KMS-11 (cell line): ENCODE results near the gene MSGN1.

Source experiments
- H2AFZ ChIP-seq: fragments of 200-600 bp; sonication (generic); 2 replicates; pipeline ENCODE4 v1.6.1; 2016; ENCODE audit warnings: antibody characterized with exemption, mixed run types, low read depth
- H3K27ac ChIP-seq: fragments of 200-600 bp; sonication (generic); 2 replicates; pipeline ENCODE4 v1.6.1; 2016; ENCODE audit warnings: mild to moderate bottlenecking, mixed run types
- H3K27me3 ChIP-seq: fragments of 200-600 bp; sonication (generic); 2 replicates; pipeline ENCODE4 v1.6.1; 2017; ENCODE audit warnings: mild to moderate bottlenecking, low read depth, mixed run types, moderate library complexity; ENCODE audit not compliant: insufficient read depth
- H3K36me3 ChIP-seq: fragments of 200-600 bp; sonication (generic); 2 replicates; pipeline ENCODE4 v1.6.1; 2017; ENCODE audit warnings: mild to moderate bottlenecking, mixed run types; ENCODE audit not compliant: insufficient read depth
- H3K4me1 ChIP-seq: fragments of 200-600 bp; sonication (generic); 2 replicates; pipeline ENCODE4 v1.6.1; 2016; ENCODE audit warnings: mild to moderate bottlenecking, low read depth, mixed run types; ENCODE audit not compliant: poor library complexity, severe bottlenecking
- H3K4me2 ChIP-seq: fragments of 200-600 bp; sonication (generic); 2 replicates; pipeline ENCODE4 v1.7.0; 2016; ENCODE audit warnings: mild to moderate bottlenecking, mixed run types
- H3K4me3 ChIP-seq: fragments of 200-600 bp; sonication (generic); IDR thresholded peaks from 2 replicates; pipeline ENCODE4 v1.6.1; 2017; ENCODE audit warnings: low read depth, low read length, mixed read lengths; ENCODE audit not compliant: insufficient read depth
- H3K79me2 ChIP-seq: fragments of 200-600 bp; sonication (generic); 2 replicates; pipeline ENCODE4 v1.6.1; 2016; ENCODE audit warnings: low read depth, mixed run types; ENCODE audit not compliant: insufficient read depth
- H3K9ac ChIP-seq: fragments of 200-600 bp; sonication (generic); 2 replicates; pipeline ENCODE4 v1.6.1; 2016; ENCODE audit warnings: mild to moderate bottlenecking, mixed run types
- H4K20me1 ChIP-seq: fragments of 200-600 bp; sonication (generic); 2 replicates; pipeline ENCODE4 v1.6.1; 2016; ENCODE audit warnings: mild to moderate bottlenecking, mixed run types; ENCODE audit not compliant: insufficient read depth
- CTCF ChIP-seq: fragments of 200-600 bp; sonication (generic); conservative IDR thresholded peaks from 2 replicates; pipeline ENCODE4 v1.6.1; 2017; ENCODE audit warnings: low read depth, mild to moderate bottlenecking, antibody characterized with exemption, low read length, moderate library complexity, mixed read lengths

MSGN1 gene

DNA sequence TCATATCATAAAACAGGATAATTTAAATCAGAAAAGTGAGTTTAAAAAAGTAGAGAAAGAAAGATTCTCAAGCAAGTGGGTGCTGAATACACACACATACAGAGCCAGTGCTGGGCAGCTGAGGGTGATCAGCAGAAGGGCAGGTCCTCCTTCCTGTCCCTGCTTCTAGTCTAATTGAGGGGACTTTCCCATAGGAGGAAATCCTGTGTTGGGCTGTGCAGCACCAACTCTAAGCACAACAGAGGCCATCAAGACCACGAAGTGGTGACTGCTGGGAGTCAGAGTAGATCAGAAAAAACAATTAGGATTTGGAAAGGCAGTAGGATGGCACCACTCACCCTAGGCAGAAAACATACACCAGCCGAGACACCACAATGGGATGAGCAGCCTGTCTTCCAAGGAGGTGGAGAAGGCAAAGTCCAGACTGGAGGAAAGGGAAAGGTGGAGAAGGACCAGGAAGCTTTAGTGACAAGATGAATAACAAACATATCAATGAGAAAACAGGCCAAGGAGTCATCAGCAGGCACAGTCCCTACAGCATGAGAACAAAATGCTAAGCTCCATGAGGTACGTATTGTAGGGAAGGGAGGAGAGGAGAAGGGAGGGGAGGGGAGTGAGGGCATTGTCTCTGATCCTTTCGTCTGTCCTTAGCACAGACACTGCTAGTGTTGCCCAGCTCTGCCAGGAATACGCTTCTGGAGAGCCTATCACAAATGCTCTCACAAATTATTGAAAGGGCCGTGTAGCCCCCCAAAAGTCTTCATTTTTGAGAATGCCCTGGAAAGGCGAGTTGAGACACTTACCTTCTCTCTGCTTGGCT is 16.7 kb upstream of the MSGN1 start:
- Histone ChIP-seq H4K20me1 (no peaks in the 10 kb centered on the region), H3K9ac (no peak overlapping the region), H2AFZ (no peak overlapping the region), H3K27me3 (peaks cover 3% of the 10 kb centered on the region; the same call in 1 of the 2 replicates), H3K4me3 (no peak overlapping the region), H3K79me2 (no peaks in the 10 kb centered on the region), H3K27ac (no peak overlapping the region), H3K4me1 (no peaks in the 10 kb centered on the region), H3K36me3 (no peaks in the 10 kb centered on the region), H3K4me2 (no peak overlapping the region)
- no peak for TF ChIP-seq CTCF

DNA sequence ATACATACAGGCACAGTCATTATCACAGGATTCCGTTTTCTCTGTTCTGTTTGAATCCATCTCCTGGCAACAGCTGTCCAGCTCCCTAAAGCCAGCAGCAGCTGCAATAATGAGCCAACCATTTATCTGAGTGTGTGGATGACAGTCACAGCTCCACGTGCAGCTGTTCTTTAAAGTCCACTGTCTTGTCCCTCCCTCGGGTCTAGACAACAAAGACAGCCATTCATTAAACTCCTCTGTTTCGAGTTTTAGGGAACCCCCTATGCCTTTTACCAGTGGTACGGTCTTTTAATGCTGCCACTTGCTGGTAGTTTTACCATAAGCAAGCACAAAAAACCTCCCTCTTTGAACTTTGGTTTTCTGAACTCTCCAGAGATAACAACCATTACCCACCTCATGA is 16.0 kb upstream of the MSGN1 start:
- H2AFZ ChIP-seq, result no peak overlapping the region
- no peak overlapping the region for H3K4me3 ChIP-seq
- H4K20me1 ChIP-seq, result no peaks in the 10 kb centered on the region
- no peaks in the 10 kb centered on the region for H3K36me3 ChIP-seq
- no peak overlapping the region for H3K27ac ChIP-seq
- no peak for TF ChIP-seq CTCF
- H3K27me3 ChIP-seq, result peaks cover 3% of the 10 kb centered on the region; the same call in 1 of the 2 replicates
- H3K9ac ChIP-seq, result no peak overlapping the region
- no peak overlapping the region for H3K4me2 ChIP-seq
- no peaks in the 10 kb centered on the region for H3K4me1 ChIP-seq
- no peaks in the 10 kb centered on the region for H3K79me2 ChIP-seq

GRCh38 chr2:17800693-17801458 is 15.4 kb upstream of the MSGN1 start:
- Histone ChIP-seq H3K4me2 (no peak overlapping the region), H3K4me1 (no peaks in the 10 kb centered on the region), H3K79me2 (no peaks in the 10 kb centered on the region), H2AFZ (no peak overlapping the region), H3K27me3 (peaks cover 3% of the 10 kb centered on the region; the same call in 1 of the 2 replicates), H3K4me3 (no peak overlapping the region), H3K36me3 (no peaks in the 10 kb centered on the region), H4K20me1 (no peaks in the 10 kb centered on the region), H3K27ac (no peak overlapping the region), H3K9ac (no peak overlapping the region)
- TF ChIP-seq CTCF, result no peak

- H3K4me1 ChIP-seq, result no peaks in the 10 kb centered on the region
- no peak for TF ChIP-seq CTCF
- H3K27ac ChIP-seq, result no peak overlapping the region
- no peak overlapping the region for H2AFZ ChIP-seq
- peaks cover 3% of the 10 kb centered on the region; the same call in 1 of the 2 replicates for H3K27me3 ChIP-seq
- H3K4me2 ChIP-seq, result no peak overlapping the region
- H3K4me3 ChIP-seq, result no peak overlapping the region
- no peaks in the 10 kb centered on the region for H3K36me3 ChIP-seq
- H4K20me1 ChIP-seq, result no peaks in the 10 kb centered on the region
- H3K79me2 ChIP-seq, result no peaks in the 10 kb centered on the region
- no peak overlapping the region for H3K9ac ChIP-seq
Measured at GRCh38 chr2:17803497-17803896, 12.8 kb upstream of the MSGN1 start.
